Activated T-helper 1 cell treated with anti-CD3 and anti-CD28 coated beads, Interleukin-12 subunit alpha, Interleukin-12 subunit beta, Interleukin-2, Interleukin-4 antibody, amounts not matched to agents 30 ng/mL and 10 ng/mL and 1 ng/mL, durations not matched to agents 14 hours and 24 hours and 36 hours (primary cell): ENCODE measurements around the gene MYH9. TPM values are rescaled to one million over a fixed set of nuclear protein-coding genes. Genes with fewer than 3 reads are reported as not detected.

ENCODE experiments used
- DNase-seq: peaks from one replicate; pipeline ENCODE4 v3.0.0; 2021; ENCODE audit warnings: low spot score
- H3K27ac Mint-ChIP-seq: one replicate; pipeline ENCODE4 v1.8.0; 2021; ENCODE audit warnings: mild to moderate bottlenecking, mixed read lengths
- H3K27me3 Mint-ChIP-seq: one replicate; pipeline ENCODE4 v1.8.0; 2022; ENCODE audit warnings: mild to moderate bottlenecking, moderate library complexity, mixed read lengths; ENCODE audit not compliant: insufficient read depth
- H3K36me3 Mint-ChIP-seq: one replicate; pipeline ENCODE4 v1.8.0; 2021; ENCODE audit warnings: low read depth, mixed read lengths
- H3K4me1 Mint-ChIP-seq: one replicate; pipeline ENCODE4 v1.8.0; 2021; ENCODE audit warnings: low read depth, mixed read lengths
- H3K4me3 Mint-ChIP-seq: one replicate; pipeline ENCODE4 v1.8.0; 2021; ENCODE audit warnings: mild to moderate bottlenecking, moderate library complexity, mixed read lengths
- H3K9me3 Mint-ChIP-seq: one replicate; pipeline ENCODE4 v1.8.0; 2021; ENCODE audit warnings: mixed read lengths
- intact Hi-C: fragments of 100-400 bp; cut with micrococcal nuclease; formaldehyde crosslinking; loops from one replicate; pipeline ENCODE4 v1.15.1; 2024
- total RNA-seq: library from RNA; stranded (reverse); gene quantifications from 2 replicates; pipeline ENCODE4 v1.2.3, GENCODE V29; 2022

Gene MYH9
- total RNA-seq, 1 donor from 2014 or later = 618 TPM

GRCh38 chr22:36323855-36324331 lies 63.9 kb downstream of the MYH9 start:
- DNase-seq = no peak
- peaks cover 30% of the 10 kb centered on the region for H3K4me1 Mint-ChIP-seq
- no peak overlapping the region for H3K27ac Mint-ChIP-seq
- H3K27me3 Mint-ChIP-seq = no peaks in the 10 kb centered on the region
- intact Hi-C loops = no loop called here
- H3K9me3 Mint-ChIP-seq = no peaks in the 10 kb centered on the region
- H3K36me3 Mint-ChIP-seq = peaks cover 67% of the 10 kb centered on the region
- no peak overlapping the region for H3K4me3 Mint-ChIP-seq

DNA sequence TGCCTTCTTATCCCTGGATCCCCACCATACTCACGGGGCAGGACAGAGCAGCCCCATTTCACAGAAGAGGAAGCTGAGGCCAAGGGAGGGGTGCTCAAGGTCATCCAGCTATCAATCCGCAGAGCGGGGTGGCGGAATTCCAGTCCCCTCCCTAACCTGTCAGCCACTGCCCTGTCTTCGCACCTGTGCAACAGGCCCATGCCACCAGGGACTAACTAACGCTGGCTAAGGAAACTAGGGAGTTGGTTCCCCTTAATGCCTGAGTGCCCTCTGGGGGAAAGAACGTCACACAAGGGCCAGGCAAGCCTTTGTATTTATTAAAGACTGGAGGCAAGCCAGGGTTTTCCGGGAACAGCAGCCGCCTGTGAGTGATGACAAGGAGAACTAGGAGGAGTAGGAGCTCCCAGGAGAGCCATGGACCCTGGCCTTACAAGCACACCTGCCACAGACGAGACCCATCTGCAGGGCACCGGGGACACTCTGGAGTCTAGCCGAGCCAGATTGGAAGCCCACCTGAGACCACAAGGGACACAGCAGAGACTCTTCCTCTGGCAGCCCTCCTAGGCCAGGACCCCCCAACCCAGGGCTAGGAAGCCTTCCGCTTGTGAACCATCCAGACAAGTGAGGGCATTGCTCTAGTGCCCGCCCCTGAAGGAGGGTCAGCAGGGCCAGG lies 64.4 kb downstream of the MYH9 start:
- Mint-ChIP-seq H3K4me1 (peaks cover 24% of the 10 kb centered on the region), H3K4me3 (no peak overlapping the region), H3K27ac (peak overlapping the region; percentile 49), H3K27me3 (no peaks in the 10 kb centered on the region), H3K36me3 (peaks cover 64% of the 10 kb centered on the region), H3K9me3 (no peaks in the 10 kb centered on the region)
- intact Hi-C loops = no loop called here
- DNase-seq = no peak

- Mint-ChIP-seq H3K9me3 (no peaks in the 10 kb centered on the region), H3K27me3 (no peaks in the 10 kb centered on the region), H3K4me3 (no peak overlapping the region), H3K27ac (peak overlapping the region; percentile 49), H3K36me3 (peaks cover 64% of the 10 kb centered on the region), H3K4me1 (peaks cover 17% of the 10 kb centered on the region)
- DNase-seq = no peak
- intact Hi-C loops = no loop called here
Observed at GRCh38 chr22:36322602-36322915, 65.2 kb downstream of the MYH9 start.

DNA sequence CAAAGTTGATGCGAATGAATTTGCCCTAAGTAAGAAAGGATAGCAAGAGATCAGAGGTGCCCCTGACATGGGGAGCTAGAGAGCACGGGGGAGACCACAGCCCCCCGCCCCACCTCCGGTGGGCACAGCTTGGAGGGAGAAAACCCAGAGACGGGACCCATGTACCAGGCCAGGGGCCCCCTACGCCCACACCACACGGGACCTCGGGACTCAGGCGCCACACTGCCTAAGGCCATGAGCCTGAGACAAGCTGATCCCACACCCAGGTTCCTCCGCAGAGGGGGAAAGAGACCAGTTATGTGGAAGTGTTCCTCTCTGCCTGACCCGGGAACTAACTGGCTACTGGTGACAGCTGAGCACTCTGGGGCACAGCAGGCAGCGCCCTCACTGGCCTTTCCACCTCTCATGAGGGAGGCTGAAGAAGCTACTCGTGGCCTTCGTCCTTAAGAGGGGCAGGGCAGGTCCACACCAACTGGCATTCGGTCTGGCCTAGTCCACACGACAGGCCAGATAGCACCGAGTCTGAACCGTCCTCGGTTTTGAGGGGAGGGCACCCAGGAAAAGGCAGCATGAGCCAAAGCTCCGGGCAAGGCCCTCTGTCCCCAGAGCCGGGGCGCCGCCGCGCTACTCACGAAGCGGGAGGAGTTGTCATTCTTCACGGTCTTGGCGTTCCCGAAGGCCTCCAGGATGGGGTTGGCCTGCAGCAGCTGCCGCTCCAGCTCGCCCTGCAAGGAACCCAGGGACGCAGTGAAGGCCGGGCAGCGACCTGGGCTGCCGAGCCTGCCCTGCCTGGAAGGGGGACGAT lies 65.8 kb downstream of the MYH9 start:
- no peak overlapping the region for H3K27ac Mint-ChIP-seq
- H3K27me3 Mint-ChIP-seq = no peaks in the 10 kb centered on the region
- intact Hi-C loops = no loop called here
- no peaks in the 10 kb centered on the region for H3K9me3 Mint-ChIP-seq
- H3K36me3 Mint-ChIP-seq = peaks cover 64% of the 10 kb centered on the region
- H3K4me1 Mint-ChIP-seq = peaks cover 11% of the 10 kb centered on the region
- no peak for DNase-seq
- no peak overlapping the region for H3K4me3 Mint-ChIP-seq

GRCh38 chr22:36320553-36320952 lies 67.2 kb downstream of the MYH9 start:
- Mint-ChIP-seq H3K27ac (peak overlapping the region; percentile 79), H3K9me3 (no peaks in the 10 kb centered on the region), H3K27me3 (no peaks in the 10 kb centered on the region), H3K4me1 (peaks cover 5% of the 10 kb centered on the region), H3K4me3 (no peak overlapping the region), H3K36me3 (peaks cover 60% of the 10 kb centered on the region)
- DNase-seq = no peak
- intact Hi-C loops = no loop called here

GRCh38 chr22:36319595-36320497 lies 67.9 kb downstream of the MYH9 start:
- no peak for DNase-seq
- Mint-ChIP-seq H3K36me3 (peaks cover 61% of the 10 kb centered on the region), H3K27me3 (no peaks in the 10 kb centered on the region), H3K4me3 (no peak overlapping the region), H3K27ac (peak overlapping the region; percentile 48), H3K4me1 (peaks cover 5% of the 10 kb centered on the region), H3K9me3 (no peaks in the 10 kb centered on the region)
- intact Hi-C loops = no loop called here

DNA sequence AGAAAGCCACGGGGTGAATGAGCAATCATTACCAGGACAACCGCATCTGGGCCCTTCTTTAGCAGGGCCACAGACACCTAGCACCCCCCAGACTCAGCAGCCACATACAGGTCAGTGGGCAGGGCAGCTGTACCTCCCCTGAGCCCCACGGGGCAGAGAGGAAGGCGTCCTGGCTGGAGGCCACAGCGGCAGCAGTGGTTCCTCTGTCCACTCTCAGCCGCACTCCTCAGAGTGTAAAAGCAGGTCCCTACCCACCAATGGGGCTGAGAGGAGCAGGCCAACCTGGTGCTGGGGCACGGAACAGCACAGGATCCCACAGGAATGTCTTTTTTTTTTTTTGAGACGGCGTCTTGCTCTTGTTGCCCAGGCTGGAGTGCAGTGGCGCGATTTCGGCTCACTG lies 69.3 kb downstream of the MYH9 start:
- peak overlapping the region; percentile 12 for H3K27ac Mint-ChIP-seq
- no peak overlapping the region for H3K4me3 Mint-ChIP-seq
- H3K27me3 Mint-ChIP-seq = no peaks in the 10 kb centered on the region
- H3K4me1 Mint-ChIP-seq = peaks cover 5% of the 10 kb centered on the region
- DNase-seq = no peak
- intact Hi-C loops = no loop called here
- H3K36me3 Mint-ChIP-seq = peaks cover 60% of the 10 kb centered on the region
- H3K9me3 Mint-ChIP-seq = no peaks in the 10 kb centered on the region

DNA sequence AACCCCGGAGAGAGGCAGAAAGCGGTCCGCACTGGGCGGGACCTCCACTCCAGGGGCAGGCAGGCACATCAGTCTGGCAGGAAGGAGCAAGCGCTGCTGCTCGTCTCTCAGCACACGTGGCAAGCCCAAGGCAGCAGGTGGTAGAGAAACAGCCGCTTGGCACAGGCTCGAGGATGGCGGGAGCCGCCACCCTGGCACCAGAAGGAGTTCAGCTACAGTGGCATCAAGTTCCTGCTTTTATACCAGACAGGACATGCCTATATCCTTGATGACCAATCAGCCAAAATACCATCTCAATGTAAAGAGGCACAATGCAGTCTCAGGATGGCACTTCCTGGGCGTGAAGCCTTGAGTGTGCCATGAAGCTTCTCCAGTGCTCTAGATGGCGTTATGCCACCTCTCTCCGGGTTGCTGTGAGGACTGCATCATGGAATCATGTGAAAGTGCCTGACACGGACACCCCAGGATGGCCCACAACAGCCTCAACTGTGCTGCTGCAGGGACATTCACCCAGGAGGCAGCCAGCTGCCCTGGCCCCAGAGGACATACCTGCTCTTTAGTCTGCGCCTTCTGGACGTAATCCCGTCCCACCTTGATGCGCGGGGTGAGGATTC lies 70.0 kb downstream of the MYH9 start:
- no peak overlapping the region for H3K4me3 Mint-ChIP-seq
- H3K4me1 Mint-ChIP-seq = peaks cover 5% of the 10 kb centered on the region
- peak overlapping the region; percentile 12 for H3K27ac Mint-ChIP-seq
- H3K27me3 Mint-ChIP-seq = no peaks in the 10 kb centered on the region
- intact Hi-C loops = no loop called here
- DNase-seq = no peak
- H3K9me3 Mint-ChIP-seq = no peaks in the 10 kb centered on the region
- peaks cover 54% of the 10 kb centered on the region for H3K36me3 Mint-ChIP-seq

DNA sequence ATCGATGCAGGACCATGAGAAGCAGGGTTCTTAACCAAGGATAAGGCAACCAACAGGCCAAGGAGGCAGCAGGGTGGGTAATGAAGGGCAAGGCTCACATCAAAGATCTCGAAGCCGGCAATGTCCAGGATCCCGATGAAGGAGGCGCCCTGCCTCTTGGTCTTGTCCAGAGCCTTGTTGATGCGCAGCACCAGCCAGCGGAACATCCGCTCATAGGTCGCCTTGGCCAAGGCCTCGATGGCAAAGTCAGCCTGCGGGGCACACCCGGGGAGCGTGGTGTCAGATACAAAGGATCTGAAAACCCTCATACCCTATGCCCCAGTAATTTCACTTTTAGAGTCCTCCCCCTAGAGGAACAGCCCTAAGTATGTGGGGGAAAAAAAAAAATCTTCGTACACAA lies 71.3 kb downstream of the MYH9 start:
- peaks cover 54% of the 10 kb centered on the region for H3K36me3 Mint-ChIP-seq
- DNase-seq = no peak
- H3K4me1 Mint-ChIP-seq = peaks cover 5% of the 10 kb centered on the region
- H3K27me3 Mint-ChIP-seq = no peaks in the 10 kb centered on the region
- H3K4me3 Mint-ChIP-seq = no peak overlapping the region
- H3K27ac Mint-ChIP-seq = no peak overlapping the region
- no peaks in the 10 kb centered on the region for H3K9me3 Mint-ChIP-seq
- intact Hi-C loops = no loop called here

DNA sequence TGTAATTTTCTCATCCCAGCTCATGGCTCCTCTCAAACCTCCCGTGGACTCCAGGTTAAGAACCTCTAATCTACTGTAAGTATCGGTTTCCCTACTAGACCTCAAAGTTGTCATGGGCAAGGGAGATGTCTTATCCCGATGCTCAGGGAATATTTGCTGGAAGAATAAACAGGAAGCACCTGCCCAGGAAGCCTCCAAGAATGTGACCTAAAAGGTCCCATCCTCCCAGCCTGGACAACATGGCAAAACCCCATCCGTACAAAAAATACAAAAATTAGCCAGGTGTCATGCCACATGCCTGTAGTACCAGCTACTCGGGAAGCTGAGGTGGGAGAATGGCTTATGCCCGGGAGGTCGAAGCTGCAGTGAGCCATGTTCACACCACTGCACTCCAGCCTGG lies 72.4 kb downstream of the MYH9 start:
- H3K27me3 Mint-ChIP-seq = no peaks in the 10 kb centered on the region
- peaks cover 53% of the 10 kb centered on the region for H3K36me3 Mint-ChIP-seq
- intact Hi-C loops = no loop called here
- no peak for DNase-seq
- H3K9me3 Mint-ChIP-seq = no peaks in the 10 kb centered on the region
- H3K27ac Mint-ChIP-seq = peak overlapping the region; percentile 1
- no peak overlapping the region for H3K4me3 Mint-ChIP-seq
- H3K4me1 Mint-ChIP-seq = peaks cover 5% of the 10 kb centered on the region

DNA sequence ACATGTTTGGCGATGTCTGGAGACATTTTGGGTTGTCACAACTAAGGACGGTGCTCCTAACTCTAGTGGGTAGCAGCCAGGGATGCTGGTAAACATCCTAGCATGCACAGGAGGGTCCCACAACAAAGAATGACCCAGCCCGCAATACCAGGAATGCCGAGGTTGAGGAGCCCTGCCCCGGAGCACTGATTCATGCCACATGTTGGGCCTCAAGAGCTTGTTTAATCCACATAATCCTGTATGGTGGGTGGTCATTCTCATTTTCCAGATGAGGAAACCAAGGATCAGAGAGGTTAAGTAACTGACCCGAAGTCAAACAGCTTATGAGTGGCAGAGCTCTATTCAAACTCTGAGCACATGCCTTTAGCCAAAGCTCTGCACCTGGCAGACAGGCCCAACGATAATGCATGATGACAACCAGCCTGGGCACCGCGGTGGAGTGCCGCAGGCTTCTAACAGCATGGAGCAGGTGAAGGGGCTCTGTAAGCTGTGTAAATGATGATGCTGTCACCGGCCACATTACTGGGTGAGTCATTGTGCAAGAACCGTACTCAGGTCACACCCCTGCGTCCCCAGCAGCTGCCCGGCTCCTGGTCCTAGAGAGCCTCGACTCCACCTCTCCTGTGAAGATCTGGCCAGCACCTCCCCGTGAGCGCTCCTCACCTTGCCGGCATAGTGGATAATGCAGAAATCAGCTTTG lies 76.2 kb downstream of the MYH9 start:
- Mint-ChIP-seq H3K9me3 (no peaks in the 10 kb centered on the region), H3K4me3 (no peak overlapping the region), H3K27me3 (no peaks in the 10 kb centered on the region), H3K27ac (no peak overlapping the region), H3K4me1 (no peaks in the 10 kb centered on the region), H3K36me3 (peaks cover 35% of the 10 kb centered on the region)
- no peak for DNase-seq
- intact Hi-C loops = no loop called here

- H3K27me3 Mint-ChIP-seq = no peaks in the 10 kb centered on the region
- intact Hi-C loops = no loop called here
- no peak overlapping the region for H3K4me3 Mint-ChIP-seq
- no peaks in the 10 kb centered on the region for H3K9me3 Mint-ChIP-seq
- H3K36me3 Mint-ChIP-seq = peaks cover 37% of the 10 kb centered on the region
- no peak overlapping the region for H3K27ac Mint-ChIP-seq
- no peak for DNase-seq
- no peaks in the 10 kb centered on the region for H3K4me1 Mint-ChIP-seq
Observed at GRCh38 chr22:36308880-36309279, 78.9 kb downstream of the MYH9 start.
